Gastroesophageal sphincter (tissue), 3 donors: ENCODE results near the gene STRBP.

Experiments used
- CTCF ChIP-seq, 4 experiments: fragments of 200-600 bp in 2 of 4; fragments of 450-650 bp in 2 of 4; sonication (generic) in 1 of 4; IDR thresholded peaks; one replicate each; pipeline ENCODE4 v1.5.1; 2017 to 2019; ENCODE audit warnings: antibody characterized with exemption in 4 of 4, mild to moderate bottlenecking in 2 of 4, moderate library complexity in 2 of 4
- EP300 ChIP-seq: sonication (generic); formaldehyde crosslinking; IDR thresholded peaks from one replicate; pipeline ENCODE4 v1.6.1; 2017; ENCODE audit warnings: antibody characterized with exemption, mild to moderate bottlenecking
- POLR2A ChIP-seq, 2 donors: fragments of 450-650 bp; IDR thresholded peaks; one replicate each; pipeline ENCODE4 v1.6.1; 2017; ENCODE audit warnings: antibody characterized with exemption in 2 of 2, mild to moderate bottlenecking in 2 of 2, moderate library complexity in 1 of 2

- no peak for TF ChIP-seq CTCF (IDR thresholded peaks at IDR 0.05)
- no peak for TF ChIP-seq EP300
- no peak for TF ChIP-seq POLR2A (IDR thresholded peaks at IDR 0.05)
These were observed 99.8 kb downstream of the STRBP start for GRCh38 chr9:123168586-123168985.
